Epithelial cell of esophagus (primary cell): ENCODE results near the gene EEF1A2.

ENCODE experiments used
- DNase-seq: peaks from one replicate; pipeline ENCODE4 v3.0.0; 2010; ENCODE audit warnings: low read depth
- H3K4me3 ChIP-seq: 2 replicates; pipeline ENCODE4 v1.5.1; 2011; ENCODE audit warnings: mild to moderate bottlenecking, low read length, control low read depth
- CTCF ChIP-seq: IDR thresholded peaks from 2 replicates; pipeline ENCODE4 v1.5.1; 2011; ENCODE audit warnings: low read depth, mild to moderate bottlenecking, low read length, control low read depth, inconsistent platforms; ENCODE audit not compliant: insufficient read depth; ENCODE audit errors: missing control alignments

Gene EEF1A2

GRCh38 chr20:63531686-63532448 is 33.0 kb upstream of the EEF1A2 start:
- no peak for TF ChIP-seq CTCF
- no peak overlapping the region for H3K4me3 ChIP-seq
- no peak for DNase-seq

GRCh38 chr20:63530788-63531160 is 31.9 kb upstream of the EEF1A2 start:
- H3K4me3 ChIP-seq: no peak overlapping the region
- TF ChIP-seq CTCF: no peak
- no peak for DNase-seq

- no peak for TF ChIP-seq CTCF
- DNase-seq: no peak
- H3K4me3 ChIP-seq: no peak overlapping the region
Observed at GRCh38 chr20:63529861-63530787, 31.2 kb upstream of the EEF1A2 start.

GRCh38 chr20:63529180-63529860 is 30.4 kb upstream of the EEF1A2 start:
- H3K4me3 ChIP-seq: no peak overlapping the region
- TF ChIP-seq CTCF: no peak
- no peak for DNase-seq

GRCh38 chr20:63527184-63527583 is 28.3 kb upstream of the EEF1A2 start:
- no peak for TF ChIP-seq CTCF
- no peak overlapping the region for H3K4me3 ChIP-seq
- no peak for DNase-seq

GRCh38 chr20:63525971-63526370 is 27.1 kb upstream of the EEF1A2 start:
- no peak for DNase-seq
- no peak for TF ChIP-seq CTCF
- no peak overlapping the region for H3K4me3 ChIP-seq
